Stimulated activated CD8-positive, alpha-beta memory T cell treated with anti-CD3 and anti-CD28 coated beads, Interleukin-7, amount 100 ng/mL, for 4 hours (primary cell): ENCODE data around the gene UGT1A10.
"Not testable (repeated sequence)": the region's sequence is repeated elsewhere in the genome, so short reads cannot be mapped to it uniquely, and the experiment has no call there.

Experiments used
- DNase-seq, 2 donors: peaks; one replicate each; pipeline ENCODE4 v3.0.0-alpha.2; 2020; ENCODE audit warnings: low read depth in 2 of 2

The UGT1A10 gene

GRCh38 chr2:233692648-233693047 lies 56.4 kb downstream of the UGT1A10 start, which contains the start of gene UGT1A6:
Gene UGT1A6, plus strand, starts transcription at chr2:233692890. Its CDS starts 115 bp downstream, at chr2:233693005.
- DNase-seq: no peak

- DNase-seq: no peak
These were observed 57.7 kb downstream of the UGT1A10 start for GRCh38 chr2:233693963-233694362.

- DNase-seq: no peak
These were observed 62.5 kb downstream of the UGT1A10 start for GRCh38 chr2:233698740-233699139.

GRCh38 chr2:233699424-233700027 lies 63.3 kb downstream of the UGT1A10 start:
- no peak for DNase-seq

GRCh38 chr2:233700028-233700635 lies 63.9 kb downstream of the UGT1A10 start:
- DNase-seq: no peak

GRCh38 chr2:233700842-233701241 lies 64.6 kb downstream of the UGT1A10 start:
- not testable (repeated sequence) for DNase-seq

GRCh38 chr2:233702238-233702637 lies 66.0 kb downstream of the UGT1A10 start:
- DNase-seq: no peak

GRCh38 chr2:233705911-233706506 lies 69.8 kb downstream of the UGT1A10 start:
- no peak for DNase-seq

GRCh38 chr2:233706720-233707119 lies 70.5 kb downstream of the UGT1A10 start:
- no peak for DNase-seq

GRCh38 chr2:233707940-233708644 lies 71.8 kb downstream of the UGT1A10 start:
- DNase-seq: no peak

GRCh38 chr2:233708942-233709341 lies 72.7 kb downstream of the UGT1A10 start:
- DNase-seq: no peak

- peak; percentile 31 to 41 for DNase-seq
These were observed 75.2 kb downstream of the UGT1A10 start for GRCh38 chr2:233711312-233712008.

GRCh38 chr2:233712611-233713261 lies 76.5 kb downstream of the UGT1A10 start, which contains the start of gene UGT1A5:
Gene UGT1A5, plus strand, starts transcription at chr2:233712907. Its CDS starts 85 bp downstream, at chr2:233712992.
- DNase-seq: no peak

GRCh38 chr2:233713262-233713615 lies 77.0 kb downstream of the UGT1A10 start:
- no peak for DNase-seq

- DNase-seq: no peak
These were observed 77.9 kb downstream of the UGT1A10 start for GRCh38 chr2:233714121-233714520.

- no peak for DNase-seq
These were observed 82.3 kb downstream of the UGT1A10 start, which contains the start of gene UGT1A4 for GRCh38 chr2:233718552-233718951. Gene UGT1A4, plus strand, starts transcription at chr2:233718736. Its CDS starts 85 bp downstream, at chr2:233718821.

- DNase-seq: no peak
These were observed 92.6 kb downstream of the UGT1A10 start, which contains the start of gene UGT1A3 for GRCh38 chr2:233728723-233729301. Gene UGT1A3, plus strand, starts transcription at chr2:233729042. Its CDS starts 85 bp downstream, at chr2:233729127.

GRCh38 chr2:233736868-233737653 lies 100.8 kb downstream of the UGT1A10 start:
- not testable (repeated sequence) for DNase-seq

- no peak for DNase-seq
These were observed 104.6 kb downstream of the UGT1A10 start for GRCh38 chr2:233740870-233741269.
